Stimulated activated CD4-positive, alpha-beta T cell treated with anti-CD3 and anti-CD28 coated beads, Interleukin-1b, Interleukin-23, amount 100 ng/mL, for 4 hours (primary cell): ENCODE data around the gene ADTRP.
"Not testable (repeated sequence)": the region's sequence is repeated elsewhere in the genome, so short reads cannot be mapped to it uniquely, and the experiment has no call there.

Source experiments
- DNase-seq, 2 donors: peaks; one replicate each; pipeline ENCODE4 v3.0.0-alpha.2; 2020; ENCODE audit warnings: low read depth in 2 of 2

The ADTRP gene

DNA sequence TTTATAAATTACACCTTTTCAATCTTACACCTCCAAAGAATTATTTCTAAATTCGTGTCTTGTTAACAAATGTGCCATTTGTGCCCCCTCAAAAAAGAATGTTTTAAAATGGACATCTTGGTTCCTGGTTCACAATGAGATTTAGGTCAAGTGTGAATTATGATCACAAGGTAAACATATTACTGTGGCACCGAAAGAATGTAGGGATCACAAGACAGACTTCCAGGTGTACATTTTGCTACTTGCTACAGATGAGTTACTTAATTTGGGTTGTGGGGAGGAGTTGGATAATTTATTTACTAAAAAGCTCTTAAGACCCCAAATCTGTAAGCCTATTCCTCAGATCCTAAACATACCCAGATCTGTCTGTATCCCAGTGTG lies 25.0 kb upstream of the ADTRP start:
- DNase-seq: no peak

DNA sequence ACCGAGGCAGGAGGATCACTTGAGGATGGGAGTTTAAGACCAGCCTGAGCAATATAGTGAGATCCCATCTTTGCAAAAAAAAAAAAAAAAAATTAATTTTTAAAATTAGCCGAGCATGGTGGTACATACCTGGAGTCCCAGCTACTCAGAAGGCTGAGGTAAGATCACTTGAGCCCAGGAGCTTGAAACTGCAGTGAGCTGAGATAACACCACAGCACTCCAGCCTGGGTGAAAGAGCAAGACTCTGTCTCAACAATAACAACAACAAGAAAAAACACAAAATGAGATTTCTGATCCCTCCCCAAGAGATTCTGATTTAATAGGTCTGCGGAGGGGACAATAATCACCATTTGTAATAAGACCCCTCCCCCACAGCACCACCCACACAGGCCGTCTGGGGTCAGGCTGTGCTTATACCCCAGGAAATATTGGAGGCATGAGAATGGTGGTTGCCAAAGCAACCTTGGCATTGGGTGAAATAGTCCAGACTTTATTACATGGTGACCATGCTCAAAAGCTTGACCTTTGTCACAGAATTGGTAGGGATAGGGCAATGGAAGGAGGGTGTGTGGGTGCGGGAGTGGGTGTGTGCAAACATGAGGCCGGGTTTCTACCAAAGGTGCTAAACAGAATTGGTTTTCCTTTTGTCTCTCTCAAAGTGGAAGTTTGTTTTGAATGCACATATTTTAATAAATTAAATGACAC lies 24.4 kb upstream of the ADTRP start:
- DNase-seq: no peak

DNA sequence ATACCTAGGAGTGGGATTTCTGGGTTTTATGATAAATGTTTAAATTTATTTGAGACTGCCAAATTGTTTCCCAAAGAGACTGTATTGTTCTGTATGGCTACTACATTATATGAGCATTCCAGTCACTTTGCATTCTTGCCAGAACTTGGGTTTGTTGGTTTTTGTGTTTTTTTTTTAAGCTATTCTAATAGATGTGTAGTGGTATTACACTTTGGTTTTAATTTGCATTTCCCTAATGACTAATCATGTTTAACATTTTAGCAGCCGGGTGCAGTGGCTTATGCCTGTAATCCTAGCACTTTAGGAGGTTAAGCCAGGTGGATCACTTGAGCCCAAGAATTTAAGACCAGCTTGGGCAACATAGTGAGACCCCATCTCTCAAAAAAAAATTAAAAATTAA lies 21.9 kb upstream of the ADTRP start:
- DNase-seq: not testable (repeated sequence)

DNA sequence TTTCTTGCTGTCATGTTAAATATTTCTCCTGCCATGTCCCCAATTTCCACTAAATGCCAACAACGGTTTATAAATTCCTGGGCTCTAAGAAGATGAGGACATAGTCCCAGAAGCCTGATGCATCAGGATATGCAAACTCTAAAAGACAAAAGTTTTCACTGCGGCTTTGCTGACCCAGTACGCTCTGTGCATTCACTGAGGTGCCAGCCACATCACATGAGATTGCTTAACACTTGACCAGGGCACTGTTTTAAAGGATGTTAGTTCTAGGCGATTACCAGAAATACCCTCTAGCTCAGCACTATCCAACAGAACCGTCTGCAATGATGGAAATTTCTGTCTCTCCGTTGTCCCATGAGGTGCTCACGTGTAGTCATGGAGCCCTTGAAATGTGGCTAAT lies 19.9 kb upstream of the ADTRP start:
- no peak for DNase-seq

DNA sequence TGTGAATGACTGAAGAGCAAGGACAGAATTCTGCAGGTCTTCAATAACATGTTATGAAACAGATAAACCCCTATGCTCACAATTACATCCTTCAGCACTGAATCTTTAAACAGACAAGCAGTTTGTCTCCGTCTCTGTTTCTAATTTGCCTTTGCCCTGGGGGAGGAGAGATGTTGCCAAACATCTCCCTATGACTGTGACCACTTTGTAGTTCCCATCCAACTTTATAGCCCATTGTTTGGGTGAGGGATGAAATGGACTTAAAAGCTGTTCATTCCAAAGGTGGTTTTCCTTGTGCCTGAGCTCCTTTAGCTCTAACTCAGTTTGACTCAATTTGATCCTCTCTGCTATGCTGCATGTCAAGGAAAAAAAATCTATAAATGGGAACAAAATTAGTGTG lies 19.5 kb upstream of the ADTRP start:
- DNase-seq: no peak

DNA sequence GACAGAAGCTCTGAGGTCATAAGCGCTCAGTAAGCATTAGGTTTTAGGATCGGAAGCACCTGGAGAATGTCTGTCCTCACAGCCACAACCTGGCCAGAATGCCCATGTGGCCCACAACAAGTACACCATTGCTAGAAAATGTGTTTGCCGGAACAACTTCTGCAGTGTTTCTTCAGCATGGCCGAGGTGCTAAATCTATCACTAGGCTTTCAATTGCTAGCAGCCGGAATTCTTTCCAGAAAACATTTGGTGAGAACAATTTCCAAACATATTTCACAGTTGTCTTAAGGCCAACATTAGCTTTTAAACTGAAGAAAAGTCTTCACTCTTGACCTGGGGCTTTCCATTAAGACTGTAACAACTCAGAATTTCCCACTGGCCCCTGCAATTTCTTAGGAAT lies 18.2 kb upstream of the ADTRP start:
- no peak for DNase-seq

DNA sequence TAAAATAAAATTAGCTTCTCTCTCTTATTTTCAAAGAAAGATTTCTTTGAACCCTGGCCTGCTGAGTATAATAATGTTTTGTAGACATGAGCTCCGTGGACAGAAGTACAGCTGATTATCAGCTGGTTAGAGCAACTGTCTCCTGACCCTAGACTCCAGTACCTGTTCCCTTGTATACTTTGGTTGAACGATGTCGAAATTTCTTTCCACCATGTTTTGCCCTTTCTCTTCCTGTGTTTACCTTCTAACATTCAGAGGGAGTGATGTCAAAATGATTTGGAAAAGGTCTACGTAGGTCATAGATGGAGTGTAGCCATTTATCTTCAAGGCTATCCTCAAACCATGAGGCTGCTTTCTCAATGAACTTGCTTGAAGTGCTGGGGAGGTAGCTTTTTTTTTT lies 16.8 kb upstream of the ADTRP start:
- DNase-seq: no peak

DNA sequence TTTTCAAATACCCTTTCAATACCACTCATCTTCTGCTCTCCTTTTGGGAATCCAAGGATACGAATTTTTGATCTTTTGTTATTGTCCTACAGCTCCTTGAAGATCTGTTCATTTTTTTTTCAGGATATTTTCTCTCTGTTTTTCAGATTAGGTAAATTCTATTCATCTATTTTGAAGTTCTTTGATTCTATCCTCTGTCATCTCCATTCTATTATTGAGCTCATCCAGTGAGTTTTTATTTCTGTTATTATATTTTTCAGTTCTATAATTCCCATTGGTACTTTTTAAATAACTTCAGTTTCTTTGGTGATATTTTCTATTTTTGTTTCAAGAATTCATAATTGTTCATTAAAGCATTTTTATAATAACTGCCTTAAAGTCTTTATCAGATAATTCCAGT lies 14.7 kb upstream of the ADTRP start:
- no peak for DNase-seq

DNA sequence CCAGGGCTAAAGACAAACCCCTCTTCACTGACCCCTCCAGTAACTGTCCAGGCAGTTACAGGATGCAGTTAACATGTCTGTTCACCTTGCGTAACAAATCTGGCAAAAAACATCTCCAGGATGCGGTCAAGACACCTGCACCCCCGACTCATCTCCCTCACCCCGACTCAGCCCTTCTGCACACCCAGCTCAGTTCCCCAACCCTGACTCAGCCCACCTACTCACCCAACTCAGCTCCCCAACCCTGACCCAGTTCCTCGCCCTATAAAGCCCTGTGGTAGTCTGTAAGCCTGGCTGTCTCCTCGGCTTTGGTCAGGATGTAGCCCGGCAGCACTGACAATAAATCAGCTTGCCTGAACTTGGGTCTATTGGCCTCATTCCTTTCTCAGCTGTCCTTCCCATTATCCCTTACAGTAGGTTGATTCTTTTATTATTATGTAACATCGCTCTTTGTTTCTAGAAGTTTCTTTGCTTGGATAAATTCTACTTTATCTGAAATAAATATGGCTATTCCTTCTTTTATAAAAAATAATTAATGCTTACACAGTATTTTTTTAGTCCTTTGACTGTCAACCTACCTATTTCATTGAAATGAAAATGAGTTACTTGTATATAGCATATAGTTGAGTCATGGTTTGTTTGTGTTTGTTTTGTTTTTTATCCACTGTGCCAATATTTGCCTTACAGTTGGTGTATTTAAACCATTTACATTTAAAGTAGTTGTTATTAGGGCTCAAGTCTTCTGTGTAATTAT lies 12.9 kb upstream of the ADTRP start:
- DNase-seq: peak in 1 of 2 donors; percentile 8

DNA sequence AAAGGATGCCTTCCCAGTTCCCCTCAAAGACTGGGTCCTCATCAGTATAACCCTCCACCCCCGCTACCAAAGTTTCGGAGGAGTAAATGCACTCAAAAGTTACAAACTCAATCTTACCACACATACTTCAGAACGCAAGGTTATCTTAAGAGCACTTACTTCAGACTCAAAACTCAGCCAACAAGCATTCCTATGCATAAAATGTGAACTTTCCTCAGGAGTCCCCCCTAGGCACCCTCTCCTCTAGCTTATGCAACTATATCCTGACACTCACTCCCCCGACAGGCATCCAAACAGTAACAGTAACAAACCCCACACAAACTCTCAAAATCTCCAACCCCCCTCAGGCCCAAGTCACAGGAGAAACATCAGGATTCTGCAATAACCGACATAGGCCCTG lies 11.1 kb upstream of the ADTRP start:
- no peak for DNase-seq

DNA sequence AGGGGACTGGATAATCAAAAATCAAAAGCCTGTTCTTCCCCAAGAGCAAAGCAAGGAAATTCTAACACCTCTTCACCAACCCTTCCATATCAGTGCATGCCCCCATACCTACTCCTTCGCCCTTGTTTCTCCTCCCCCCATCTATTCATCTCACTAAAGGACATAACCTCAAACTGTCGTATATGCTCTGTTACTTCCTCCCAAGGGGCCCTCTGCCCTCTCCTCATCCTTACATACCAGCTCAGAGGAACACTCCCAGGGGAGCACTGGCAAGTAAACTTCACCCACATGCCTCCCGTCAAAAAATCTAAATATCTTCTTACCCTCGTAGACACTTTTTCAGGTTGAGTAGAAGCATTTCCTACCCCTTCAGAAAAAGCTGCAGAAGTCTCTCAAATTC lies 9.4 kb upstream of the ADTRP start:
- DNase-seq: no peak

DNA sequence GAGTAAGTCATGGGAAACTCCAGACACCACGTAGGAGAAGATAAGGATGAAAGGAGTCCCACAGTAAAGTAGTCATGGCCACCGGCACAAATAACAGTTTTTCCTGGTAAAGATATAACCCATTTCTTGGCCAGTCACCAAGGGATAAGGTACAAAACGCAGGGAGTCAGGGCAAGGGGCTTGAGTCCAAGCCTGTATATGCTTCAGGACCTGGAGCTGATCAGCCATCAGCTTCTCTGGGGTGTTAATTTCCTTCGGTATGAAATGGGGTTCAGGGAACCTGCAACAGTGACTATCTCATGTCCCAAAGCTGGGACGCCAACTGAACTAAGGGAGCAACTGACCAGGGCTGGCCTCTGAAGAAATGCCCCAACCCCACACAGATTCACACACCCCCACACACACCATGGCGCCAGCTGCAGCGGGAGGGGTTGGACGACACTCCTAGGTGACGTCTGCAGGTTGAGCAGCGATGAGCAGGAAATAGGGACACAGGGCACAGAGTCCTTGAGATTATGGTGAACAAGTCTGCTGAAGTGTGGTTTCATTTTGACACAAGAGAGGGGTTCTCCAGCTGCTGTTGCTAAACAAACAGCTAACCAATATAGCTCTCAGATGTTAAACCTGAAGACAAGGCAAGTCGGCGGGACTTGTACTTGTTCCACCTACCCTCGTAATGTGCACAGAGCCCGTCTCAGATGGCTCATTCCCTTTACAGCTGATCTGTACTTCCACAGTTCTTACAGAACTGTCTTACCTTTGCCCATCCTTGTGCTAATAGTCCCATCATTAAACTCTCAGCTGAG lies 7.4 kb upstream of the ADTRP start:
- DNase-seq: no peak

DNA sequence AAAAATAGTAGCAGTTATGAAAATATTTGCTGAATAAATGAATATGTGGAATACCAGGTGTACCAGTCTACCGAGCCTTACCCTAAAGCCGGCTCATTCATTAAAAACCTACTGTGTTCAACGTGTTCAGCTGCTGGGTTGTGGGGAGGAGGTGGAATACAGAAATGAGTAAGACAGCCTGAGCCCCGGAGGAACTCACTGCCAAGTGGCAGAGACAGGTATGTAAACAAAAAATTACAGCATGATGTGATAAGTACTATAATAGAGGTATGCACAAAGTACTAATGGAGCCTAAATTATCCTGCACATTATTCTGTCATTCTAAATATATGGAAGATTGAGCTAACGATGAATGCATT lies 6.8 kb upstream of the ADTRP start:
- DNase-seq: no peak

DNA sequence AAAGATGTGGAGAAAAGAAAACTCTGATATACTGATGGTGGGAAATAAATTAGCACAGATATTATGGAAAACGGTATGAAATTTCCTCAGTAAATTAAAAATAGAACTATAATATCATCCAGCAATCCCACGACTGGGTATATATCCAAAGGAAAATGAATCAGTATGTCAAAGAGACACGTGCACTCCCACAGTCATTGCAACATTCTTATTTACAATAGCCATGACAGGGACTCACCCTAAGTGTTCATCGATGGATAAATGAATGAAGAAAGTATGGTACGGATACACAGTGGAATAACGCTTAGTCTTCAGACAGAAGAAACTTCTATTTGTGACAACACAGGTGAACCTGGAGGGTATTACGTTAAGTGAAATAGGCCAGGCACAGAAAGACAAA lies 5.7 kb upstream of the ADTRP start:
- no peak for DNase-seq

DNA sequence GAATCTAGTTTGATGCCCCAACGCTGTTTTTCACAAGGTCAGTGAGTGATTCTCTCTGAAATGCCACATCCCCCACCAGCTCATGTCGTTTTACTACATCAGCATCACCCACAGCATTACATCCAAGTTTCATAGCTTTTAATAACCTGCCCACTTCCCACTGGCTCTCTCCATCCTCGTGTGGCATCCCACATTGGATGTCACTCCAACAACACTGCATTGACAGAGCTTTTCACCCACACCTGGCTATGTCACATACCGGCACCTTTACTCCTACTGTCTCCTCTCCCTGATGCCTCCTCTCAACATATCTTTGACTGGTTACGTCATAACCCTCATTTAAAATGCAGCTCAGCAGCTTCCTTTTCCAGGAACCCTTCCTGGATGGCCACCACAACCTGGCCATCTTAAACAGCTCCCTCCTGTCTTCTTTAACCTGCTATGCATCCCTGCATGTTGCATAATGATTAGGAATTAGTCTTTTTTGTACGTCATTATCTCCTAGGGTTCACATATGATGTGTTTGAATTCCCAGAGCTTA lies 5.0 kb upstream of the ADTRP start:
- no peak for DNase-seq

DNA sequence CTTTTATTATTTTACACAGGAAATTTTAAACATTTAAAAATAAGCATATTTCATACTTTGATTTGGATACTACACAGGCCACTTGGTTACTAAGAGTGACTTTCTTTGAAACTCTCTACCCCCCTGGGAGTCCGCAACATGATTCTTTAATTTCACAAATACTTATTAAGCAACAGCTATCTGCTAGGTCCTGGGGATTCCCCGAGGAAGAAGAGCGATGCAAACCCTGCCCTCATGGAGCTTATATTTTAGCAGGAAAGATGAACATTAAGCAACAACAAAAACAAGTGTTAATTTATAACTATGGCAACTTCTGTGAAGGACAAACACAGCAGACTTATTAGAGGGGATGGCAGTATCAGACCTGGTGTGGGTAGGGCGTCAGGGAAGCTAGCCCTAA lies 3.9 kb upstream of the ADTRP start:
- no peak for DNase-seq

DNA sequence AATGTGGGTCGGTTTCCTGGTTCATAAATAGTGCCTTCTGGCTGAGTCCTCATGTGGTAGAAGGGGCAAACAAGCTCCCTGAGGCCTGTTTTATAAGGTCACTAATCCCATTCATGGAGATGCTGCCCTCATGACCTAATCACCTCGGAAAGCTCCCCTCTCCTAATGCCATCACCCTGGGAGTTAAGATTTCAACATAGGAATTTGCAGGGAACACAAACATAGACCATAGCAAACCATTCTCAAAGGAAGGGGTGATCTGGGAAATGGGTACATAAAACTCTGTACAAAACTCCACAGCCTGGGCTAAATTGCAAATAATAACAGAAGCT lies 1.5 kb upstream of the ADTRP start:
- no peak for DNase-seq

DNA sequence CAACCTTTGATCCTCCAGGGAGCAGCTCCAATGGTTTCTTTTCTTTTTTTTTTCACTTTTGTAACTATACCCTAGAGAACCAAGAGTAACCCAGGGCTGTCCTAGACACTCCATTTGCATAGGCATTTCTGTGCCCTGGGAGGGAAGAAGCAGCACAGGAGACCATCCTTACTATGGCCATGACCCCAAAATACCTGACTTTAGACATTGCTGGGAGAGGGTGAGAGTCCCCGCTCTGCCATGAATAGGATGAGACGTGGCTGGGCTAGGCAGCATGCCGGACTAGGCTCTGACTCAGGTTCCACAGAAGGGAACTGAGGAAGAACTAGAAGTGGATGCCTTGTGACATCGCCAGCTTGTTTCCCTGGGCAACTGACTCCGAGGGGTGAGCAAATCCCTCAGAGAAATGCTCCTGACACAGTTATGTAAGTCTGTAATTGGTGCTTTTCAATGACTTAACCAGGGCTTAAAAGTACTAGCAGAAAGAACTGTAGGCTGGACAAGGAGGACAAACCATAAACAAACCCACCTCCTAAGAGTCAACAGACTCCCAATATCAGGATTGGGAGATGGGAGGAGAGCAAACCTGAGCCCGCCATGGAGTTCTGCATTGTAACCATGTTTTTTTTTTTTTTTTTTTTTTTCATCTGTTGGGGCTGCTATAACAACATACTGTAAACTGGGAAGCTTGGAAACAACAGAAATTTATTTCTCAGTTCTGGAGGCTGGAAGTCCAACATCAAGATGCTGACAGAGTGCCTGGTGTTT lies 910 bp upstream of the ADTRP start:
- DNase-seq: no peak

DNA sequence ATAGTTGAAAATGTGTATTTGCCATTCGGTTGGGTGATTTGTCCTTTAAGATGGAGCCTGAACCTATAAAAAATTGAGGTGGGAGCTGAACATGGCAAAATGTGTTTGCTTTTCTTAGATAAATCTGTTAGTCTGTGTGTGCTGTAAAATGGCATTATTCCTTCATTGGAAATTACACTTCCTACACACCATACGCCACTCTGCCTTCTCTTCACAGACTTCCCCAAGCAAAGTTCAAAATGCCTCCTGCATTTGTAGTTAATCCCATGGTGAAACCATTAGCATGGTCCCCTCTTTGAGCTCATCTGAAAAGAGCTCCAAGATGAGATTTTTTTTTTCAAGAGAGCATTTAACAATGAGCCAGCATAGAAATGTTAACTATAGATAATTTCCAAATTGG lies 567 bp downstream of the ADTRP start:
- DNase-seq: no peak

DNA sequence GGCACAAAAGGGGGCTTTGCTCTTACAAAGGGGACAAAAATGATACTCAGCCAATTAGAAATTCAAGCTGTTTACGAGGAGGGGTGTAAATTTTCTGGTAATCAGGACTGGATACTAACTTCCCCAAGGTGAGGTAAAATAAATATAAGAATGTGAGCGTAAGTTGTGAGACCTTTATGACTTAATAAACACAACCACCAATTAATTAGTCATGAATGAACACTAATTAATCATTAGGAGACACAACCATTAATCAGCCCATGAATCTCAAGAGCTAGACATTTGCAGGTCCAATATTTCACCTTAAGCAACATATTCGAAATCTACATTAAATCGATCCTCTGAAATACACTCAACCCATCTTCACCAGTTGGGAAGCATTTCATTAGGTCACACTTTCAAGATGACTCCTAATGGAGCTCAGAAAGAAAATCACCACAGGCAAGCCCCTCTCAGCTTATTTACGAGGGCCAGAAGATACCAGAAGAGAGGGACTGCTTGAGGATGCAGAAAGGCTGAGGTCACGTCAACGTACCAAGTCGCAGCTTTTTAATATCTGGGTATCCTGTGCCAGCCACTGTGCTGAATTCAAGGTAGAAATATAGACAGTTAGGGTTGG lies 2.7 kb downstream of the ADTRP start:
- no peak for DNase-seq

DNA sequence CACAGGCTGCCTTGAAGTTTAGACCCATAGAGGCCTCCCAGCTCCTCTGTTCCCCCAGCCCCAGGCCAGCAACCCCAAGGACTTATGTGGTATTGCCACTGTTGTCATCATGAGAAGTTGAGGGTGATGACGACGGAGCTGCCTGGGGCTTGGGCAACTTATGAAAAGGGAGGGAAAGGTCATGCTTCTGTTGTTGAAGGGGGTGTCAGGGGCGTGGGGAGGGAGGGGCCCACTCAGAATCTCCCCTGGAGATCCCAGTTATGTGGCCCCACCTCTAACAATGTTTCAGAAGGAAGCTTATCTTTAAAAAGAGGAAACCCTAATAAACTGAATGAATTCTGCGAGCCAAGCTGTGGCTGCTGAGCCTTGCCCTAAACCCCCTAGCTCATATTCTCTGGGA lies 4.2 kb downstream of the ADTRP start:
- no peak for DNase-seq

DNA sequence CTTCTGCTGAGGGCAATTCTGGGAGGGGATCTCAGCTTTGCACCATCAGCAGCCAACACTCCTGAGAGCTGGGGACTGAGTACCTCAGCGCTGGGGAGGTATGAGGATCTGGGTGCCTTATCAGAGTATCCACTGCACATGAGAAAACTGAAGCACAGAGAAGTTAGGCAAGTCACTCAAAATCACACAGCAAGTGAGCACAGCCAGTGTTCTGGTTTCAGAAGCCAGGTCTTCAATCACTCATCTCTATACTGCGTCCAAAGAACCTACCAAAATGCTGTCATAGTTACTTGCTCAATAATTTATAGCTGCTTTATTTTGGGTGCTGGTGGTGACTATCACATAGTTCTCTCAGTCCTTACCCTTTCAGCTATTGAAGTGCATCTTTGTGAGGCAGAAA lies 5.0 kb downstream of the ADTRP start:
- no peak for DNase-seq
